Esophagus squamous epithelium (tissue), 4 donors: Measurements from ENCODE around the gene PSMC1.

ENCODE experiments used
- POLR2A ChIP-seq, 4 donors: fragments of 450-650 bp; IDR thresholded peaks; one replicate each; pipeline ENCODE4 v1.6.1; 2017; ENCODE audit warnings: antibody characterized with exemption in 4 of 4, mild to moderate bottlenecking in 4 of 4, moderate library complexity in 3 of 4
- TF ChIP-seq, protein P1 (sequence below), 6 experiments: fragments of 450-650 bp in 4 of 6; fragments of 200-600 bp in 2 of 6; sonication (generic) in 2 of 6; IDR thresholded peaks; one replicate each; pipeline ENCODE4 v1.5.1; 2016 to 2019; ENCODE audit warnings: antibody characterized with exemption in 6 of 6, mild to moderate bottlenecking in 4 of 6, moderate library complexity in 4 of 6

GRCh38 chr14:90288651-90289355 is 32.5 kb downstream of the PSMC1 start:
- TF ChIP-seq, protein P1, sequence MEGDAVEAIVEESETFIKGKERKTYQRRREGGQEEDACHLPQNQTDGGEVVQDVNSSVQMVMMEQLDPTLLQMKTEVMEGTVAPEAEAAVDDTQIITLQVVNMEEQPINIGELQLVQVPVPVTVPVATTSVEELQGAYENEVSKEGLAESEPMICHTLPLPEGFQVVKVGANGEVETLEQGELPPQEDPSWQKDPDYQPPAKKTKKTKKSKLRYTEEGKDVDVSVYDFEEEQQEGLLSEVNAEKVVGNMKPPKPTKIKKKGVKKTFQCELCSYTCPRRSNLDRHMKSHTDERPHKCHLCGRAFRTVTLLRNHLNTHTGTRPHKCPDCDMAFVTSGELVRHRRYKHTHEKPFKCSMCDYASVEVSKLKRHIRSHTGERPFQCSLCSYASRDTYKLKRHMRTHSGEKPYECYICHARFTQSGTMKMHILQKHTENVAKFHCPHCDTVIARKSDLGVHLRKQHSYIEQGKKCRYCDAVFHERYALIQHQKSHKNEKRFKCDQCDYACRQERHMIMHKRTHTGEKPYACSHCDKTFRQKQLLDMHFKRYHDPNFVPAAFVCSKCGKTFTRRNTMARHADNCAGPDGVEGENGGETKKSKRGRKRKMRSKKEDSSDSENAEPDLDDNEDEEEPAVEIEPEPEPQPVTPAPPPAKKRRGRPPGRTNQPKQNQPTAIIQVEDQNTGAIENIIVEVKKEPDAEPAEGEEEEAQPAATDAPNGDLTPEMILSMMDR (IDR thresholded peaks at IDR 0.05) = no peak
- TF ChIP-seq POLR2A (IDR thresholded peaks at IDR 0.05) = no peak
